ENCODE results near the gene SLC25A4. TPM values are rescaled to one million over a fixed set of nuclear protein-coding genes. Genes with fewer than 3 reads are reported as not detected.
A peak's percentile ranks its signal among the peaks of the same experiment; 100 is the strongest.

Gene SLC25A4
- total RNA-seq, 1 donor from 2014 or later = 9.1 TPM

DNA sequence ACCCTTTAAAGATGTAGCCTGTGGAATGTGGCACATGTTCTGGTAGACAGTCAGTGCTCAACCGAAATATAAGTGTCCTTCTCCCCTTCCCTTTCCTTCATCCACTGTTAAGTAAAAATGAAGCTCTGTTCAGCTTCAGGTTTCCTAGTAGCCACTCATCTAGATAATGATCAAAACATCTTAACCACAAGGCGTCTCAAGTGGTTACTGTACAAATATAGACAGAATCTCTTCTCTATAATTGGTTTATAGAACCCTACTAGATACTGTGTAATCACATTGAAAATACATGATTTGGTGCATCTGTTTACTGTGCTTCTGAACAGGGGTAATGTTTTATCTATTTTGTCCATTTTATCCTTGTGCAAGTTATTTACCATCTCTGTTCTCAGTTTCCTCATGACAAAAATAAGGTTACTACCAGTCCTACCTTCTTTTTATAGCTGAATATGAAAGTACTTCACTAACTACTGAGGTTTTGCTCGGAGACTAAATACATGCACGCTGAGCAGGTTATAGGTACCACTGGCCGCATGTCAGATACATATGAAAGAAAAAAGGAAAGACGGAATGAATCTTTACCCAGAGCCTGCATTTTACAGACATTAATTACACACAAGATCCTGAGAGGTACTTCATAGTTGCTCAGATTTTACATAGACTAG lies 20.3 kb upstream of the SLC25A4 start:
- ATAC-seq = no peak

GRCh38 chr4:185124006-185124405 lies 19.1 kb upstream of the SLC25A4 start:
- no peak for ATAC-seq

DNA sequence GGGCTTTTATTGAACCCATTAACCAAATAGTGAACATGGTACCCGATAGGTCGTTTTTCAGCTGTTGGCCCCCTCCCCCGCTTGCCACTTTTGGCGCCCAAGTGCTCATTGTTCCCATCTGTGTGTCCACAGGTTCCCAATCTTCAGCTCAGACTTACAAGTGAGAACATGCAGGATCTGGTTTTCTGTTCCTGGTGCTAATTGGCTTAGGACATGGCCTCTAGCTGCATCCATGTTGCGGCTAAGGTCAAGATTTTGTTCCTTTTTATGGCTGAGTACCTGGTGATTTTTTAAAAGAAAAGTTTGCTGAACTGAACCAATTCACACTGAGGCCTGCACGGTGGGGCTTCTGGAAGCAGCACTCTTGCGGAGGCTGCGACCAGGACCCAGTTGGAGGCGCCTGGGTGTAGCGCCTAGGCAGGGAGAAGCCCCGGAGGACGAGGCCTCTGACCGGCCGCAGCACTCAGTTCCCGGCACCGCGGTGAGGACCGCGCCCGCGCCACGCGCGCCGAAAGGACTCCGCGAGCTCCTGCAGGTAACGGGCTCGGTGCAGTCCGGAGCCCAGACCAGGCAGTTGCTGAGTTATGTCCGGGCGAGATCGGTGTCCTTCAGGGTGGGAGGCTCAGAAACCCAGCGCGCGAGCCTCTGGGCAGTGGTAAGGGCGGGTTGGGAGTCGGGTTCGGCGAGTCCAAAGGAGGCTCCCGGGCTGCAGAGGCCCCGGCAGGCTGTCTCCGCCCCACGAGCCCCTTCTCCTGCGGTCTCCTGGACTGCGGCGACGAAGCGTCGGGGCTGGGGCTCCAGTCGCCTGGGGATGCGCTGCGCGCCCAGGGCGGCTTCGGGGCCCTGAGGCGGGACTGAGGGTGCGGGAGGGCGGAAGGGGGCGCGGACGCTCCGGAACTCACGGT lies 15.8 kb upstream of the SLC25A4 start:
- ATAC-seq = peak; percentile 54

- peak; percentile 61 for ATAC-seq
These were observed 14.6 kb upstream of the SLC25A4 start for GRCh38 chr4:185128272-185129119.

DNA sequence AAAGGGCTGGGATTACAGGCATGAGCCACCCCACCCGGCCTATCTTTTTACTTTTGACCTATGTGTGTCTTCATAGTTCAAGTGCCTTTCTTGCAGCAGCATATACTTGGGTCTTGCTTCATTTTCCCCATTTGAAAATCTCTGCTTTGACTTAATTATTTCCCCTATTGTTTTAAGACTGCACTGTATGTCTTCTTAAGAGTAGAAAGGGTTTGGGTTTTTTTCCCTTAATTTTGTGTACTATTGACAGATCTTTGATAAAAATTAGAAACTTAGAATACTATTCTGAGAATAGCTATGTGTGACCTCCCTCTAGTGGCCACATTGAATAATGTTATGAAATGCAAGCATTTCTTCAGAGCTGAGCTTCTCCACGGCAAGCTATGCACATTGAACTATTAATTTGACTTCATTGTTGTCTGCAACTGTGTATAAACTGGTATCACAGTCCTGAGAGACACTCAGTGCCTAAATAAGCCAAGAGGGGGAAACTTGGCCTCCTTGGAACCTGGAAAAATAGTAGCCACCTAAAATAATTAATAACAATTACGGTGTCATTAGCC lies 8.7 kb upstream of the SLC25A4 start:
- peak; percentile 60 for ATAC-seq

DNA sequence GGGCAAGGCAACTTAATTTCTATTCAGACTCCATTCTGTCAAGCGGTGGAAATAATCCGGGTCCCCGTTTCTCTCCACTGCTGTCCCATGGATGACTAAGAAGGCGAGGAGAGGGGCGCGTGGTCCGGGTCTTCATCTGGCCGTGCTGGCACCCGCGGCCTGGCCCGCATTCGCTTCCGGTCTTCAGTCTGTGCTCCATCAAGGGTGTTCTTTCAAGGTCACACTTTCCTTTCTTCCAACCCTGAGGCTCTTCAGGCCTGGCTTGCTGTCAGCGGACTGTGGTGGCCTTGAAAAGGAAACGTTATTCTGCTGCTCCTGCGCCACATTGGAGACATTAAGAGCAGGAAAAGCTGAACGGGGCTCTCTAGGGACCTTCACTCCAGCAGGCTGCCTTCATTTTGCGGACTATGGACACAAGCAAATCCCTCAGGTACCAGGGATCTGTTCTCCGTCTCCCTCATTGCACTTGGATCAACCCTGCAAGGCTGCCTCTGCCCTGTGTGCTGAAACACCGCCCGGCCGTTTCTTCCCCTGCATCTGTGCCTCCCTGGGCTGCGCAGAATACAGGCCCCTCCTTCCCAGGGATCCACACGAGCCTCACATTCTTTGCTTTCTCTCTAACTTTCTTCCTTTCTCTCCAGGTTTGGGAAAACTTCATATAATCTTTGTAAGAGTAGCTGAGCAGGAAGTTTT lies 5.7 kb upstream of the SLC25A4 start:
- ATAC-seq = no peak

DNA sequence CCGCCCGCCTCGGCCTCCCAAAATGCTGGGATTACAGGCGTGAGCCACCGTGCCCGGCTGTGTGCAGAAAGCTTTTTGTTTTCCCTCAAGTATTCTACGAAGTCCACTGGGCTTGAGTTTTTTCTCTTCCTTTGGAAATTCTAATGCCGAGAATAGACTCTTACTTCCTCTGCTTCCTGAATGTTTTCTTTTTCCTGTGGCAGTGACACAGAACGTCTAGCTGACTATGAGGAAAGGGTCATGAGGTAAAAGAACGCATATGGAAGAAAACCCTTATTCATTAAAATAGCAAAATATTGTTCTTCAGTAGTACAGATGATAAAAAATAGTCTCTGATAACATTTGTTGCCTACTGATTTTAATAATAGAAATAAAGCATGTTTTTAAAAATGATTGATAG lies 4.9 kb upstream of the SLC25A4 start:
- no peak for ATAC-seq

GRCh38 chr4:185139736-185140135 lies 3.3 kb upstream of the SLC25A4 start:
- ATAC-seq = no peak

- ATAC-seq = no peak
These were observed 1.3 kb upstream of the SLC25A4 start for GRCh38 chr4:185141777-185142176.

- no peak for ATAC-seq
These were observed 528 bp upstream of the SLC25A4 start for GRCh38 chr4:185142564-185142911.

GRCh38 chr4:185143601-185143969 lies 519 bp downstream of the SLC25A4 start:
- ATAC-seq = peak; percentile 40

DNA sequence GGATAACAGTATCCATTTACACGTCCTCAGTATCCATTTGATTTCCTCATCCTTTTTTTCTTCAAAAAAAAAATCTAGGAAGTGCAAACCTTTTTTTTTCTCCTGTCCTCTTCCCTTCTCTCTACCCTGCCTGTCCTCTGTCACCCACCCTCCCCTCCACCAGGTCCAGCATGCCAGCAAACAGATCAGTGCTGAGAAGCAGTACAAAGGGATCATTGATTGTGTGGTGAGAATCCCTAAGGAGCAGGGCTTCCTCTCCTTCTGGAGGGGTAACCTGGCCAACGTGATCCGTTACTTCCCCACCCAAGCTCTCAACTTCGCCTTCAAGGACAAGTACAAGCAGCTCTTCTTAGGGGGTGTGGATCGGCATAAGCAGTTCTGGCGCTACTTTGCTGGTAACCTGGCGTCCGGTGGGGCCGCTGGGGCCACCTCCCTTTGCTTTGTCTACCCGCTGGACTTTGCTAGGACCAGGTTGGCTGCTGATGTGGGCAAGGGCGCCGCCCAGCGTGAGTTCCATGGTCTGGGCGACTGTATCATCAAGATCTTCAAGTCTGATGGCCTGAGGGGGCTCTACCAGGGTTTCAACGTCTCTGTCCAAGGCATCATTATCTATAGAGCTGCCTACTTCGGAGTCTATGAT lies 1.7 kb downstream of the SLC25A4 start:
- ATAC-seq = no peak

DNA sequence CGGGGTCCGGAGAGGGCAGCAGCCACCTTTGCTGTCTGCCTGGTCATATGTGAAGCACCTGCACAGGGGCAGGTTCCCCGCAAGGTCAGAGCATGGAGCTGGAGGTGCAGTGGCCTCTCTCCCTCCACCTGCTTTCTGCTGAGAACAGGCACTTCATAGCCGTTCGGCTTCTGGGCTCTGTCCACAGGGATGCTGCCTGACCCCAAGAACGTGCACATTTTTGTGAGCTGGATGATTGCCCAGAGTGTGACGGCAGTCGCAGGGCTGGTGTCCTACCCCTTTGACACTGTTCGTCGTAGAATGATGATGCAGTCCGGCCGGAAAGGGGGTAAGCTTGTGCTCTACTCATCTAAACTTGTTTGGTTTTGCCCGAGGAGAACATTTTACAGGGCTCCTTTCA lies 2.5 kb downstream of the SLC25A4 start:
- no peak for ATAC-seq

DNA sequence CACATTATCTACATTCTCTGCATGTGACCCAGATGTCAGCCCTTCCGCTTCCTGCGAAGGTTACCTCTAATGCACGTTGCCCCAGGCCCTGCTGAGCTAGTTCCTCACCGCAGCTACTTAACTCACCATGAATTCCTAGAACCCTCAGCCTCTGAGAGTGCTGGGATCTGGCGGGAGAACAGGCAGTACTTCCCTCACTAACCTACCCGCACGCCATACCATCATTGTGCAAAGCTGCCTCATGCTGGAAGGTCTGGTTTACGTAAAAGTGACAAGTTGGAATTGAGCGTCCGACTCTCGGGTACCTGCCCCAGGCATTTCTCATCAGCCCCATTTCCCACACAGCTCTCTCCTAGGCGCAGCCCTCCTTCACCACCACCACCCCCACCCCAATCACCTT lies 6.3 kb downstream of the SLC25A4 start:
- no peak for ATAC-seq

DNA sequence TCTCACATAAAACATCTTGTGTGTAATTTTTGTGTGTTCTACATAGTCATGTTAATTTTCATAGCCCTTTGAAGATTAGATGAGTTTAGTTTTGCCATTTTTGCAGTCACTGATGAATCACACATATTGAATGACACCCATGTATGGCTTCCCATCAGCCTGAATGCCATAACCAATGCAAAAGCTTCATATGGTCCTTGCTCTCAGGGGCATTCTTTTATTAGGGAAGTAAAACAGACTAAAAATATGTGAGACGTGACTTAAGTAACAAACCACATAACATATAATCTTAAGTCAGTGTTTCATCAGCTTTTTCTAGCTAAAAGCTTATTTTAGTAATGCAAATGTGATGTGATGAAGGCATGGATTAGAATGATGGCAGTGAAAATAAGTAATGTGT lies 8.2 kb downstream of the SLC25A4 start:
- no peak for ATAC-seq

DNA sequence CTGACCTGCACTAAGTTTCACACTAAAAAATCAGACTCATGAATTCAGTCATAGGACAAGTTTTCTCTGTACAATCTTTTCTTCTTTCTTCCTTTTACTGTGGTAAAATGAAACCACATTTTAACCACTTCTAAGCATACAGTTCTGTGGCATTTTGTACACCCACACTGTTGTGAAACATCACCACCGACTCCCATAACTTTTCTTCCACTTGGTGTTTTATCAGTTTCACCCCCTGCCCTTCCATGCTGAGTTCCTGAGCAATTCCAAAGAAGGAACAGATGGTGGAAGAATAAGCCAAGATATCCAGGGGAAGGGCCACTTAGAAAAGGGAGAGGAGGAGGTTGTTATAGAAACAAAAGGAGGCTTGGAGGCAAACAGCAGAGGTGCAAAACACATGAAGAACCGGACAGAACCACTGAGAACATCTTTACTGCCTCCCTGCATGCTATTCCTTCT lies 22.6 kb downstream of the SLC25A4 start:
- ATAC-seq = no peak

GRCh38 chr4:185167234-185167633 lies 24.2 kb downstream of the SLC25A4 start:
- no peak for ATAC-seq

DNA sequence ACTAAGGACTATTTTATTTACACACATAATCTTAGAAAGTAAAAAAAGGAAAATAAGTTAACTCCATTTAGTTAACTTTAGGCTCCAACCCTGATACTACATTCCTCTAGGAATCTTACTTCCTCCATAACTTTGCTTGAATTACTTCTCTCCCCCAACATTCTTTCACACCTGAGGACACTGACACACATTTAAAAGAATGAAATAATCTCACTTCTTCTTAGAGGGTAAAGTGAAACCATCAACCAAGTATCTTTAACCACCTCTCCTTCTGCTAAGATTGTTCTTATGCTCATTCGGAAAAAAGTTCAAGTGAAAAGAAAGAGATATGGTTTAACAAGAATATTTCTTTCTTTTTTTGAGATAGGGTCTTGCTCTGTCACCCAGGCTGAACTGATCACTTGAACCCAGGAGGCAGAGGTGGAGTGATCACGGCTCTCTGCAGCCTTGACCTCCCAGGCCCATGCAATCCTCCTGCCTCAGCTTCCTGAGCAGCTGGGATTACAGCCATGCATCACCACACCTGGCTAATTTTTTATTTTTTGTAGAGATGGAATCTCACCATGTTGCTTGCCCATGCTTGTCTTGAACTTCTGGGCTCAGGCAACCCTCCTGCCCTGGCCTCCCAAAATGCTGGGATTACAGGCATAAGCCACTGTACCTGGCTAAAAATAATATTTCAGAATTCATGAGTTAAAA lies 28.5 kb downstream of the SLC25A4 start:
- ATAC-seq = no peak

- ATAC-seq = no peak
These were observed 36.4 kb downstream of the SLC25A4 start for GRCh38 chr4:185179488-185179887.

GRCh38 chr4:185182239-185182638 lies 39.2 kb downstream of the SLC25A4 start:
- ATAC-seq = no peak
